Measurements from ENCODE around the gene A2ML1.

GRCh38 chr12:8871068-8871467 lies 48.6 kb downstream of the A2ML1 start:
- TF ChIP-seq CTCF (IDR thresholded peaks at IDR 0.05) (no peak), POLR2A (IDR thresholded peaks at IDR 0.05) (no peak)

All from adrenal gland (tissue), 5 donors.